ENCODE results near the gene MPP7.

- TF ChIP-seq CTCF (optimal IDR thresholded peaks at IDR 0.05 in 1 of 3, IDR thresholded peaks at IDR 0.05 in 1 of 3, conservative IDR thresholded peaks at IDR 0.05 in 1 of 3; ENCODE audit: extremely low read depth in 1 of 3, insufficient read depth in 2 of 3, low read length in 3 of 3) (no peak), EZH2 (IDR thresholded peaks at IDR 0.05; ENCODE audit: low read length) (no peak)
These were observed 2.7 kb upstream of the MPP7 start for GRCh38 chr10:28305553-28305952.

Data from keratinocyte (primary cell).